Neuronal stem cell (in vitro differentiated cells): ENCODE measurements around the gene GSTM1.
"Not testable (repeated sequence)": the region's sequence is repeated elsewhere in the genome, so short reads cannot be mapped to it uniquely, and the experiment has no call there.

ENCODE experiments used
- DNase-seq: peaks from one replicate; pipeline ENCODE4 v3.0.0-alpha.2; 2013; ENCODE audit warnings: low spot score
- H2AFZ ChIP-seq: one replicate; pipeline ENCODE4 v1.6.1; 2013; ENCODE audit warnings: mild to moderate bottlenecking, low read length, inconsistent platforms
- H2AK5ac ChIP-seq: 2 replicates; pipeline ENCODE4 v1.6.1; 2013; ENCODE audit warnings: low read depth, mild to moderate bottlenecking, inconsistent platforms, low read length, moderate library complexity, mixed read lengths
- H2BK120ac ChIP-seq: 2 replicates; pipeline ENCODE4 v1.6.1; 2013; ENCODE audit warnings: low read depth, mild to moderate bottlenecking, inconsistent platforms, low read length, moderate library complexity, mixed read lengths
- H2BK12ac ChIP-seq: one replicate; pipeline ENCODE4 v1.6.1; 2013; ENCODE audit warnings: low read length, inconsistent platforms
- H2BK15ac ChIP-seq: 2 replicates; pipeline ENCODE4 v1.6.1; 2013; ENCODE audit warnings: mild to moderate bottlenecking, low read length, inconsistent platforms, mixed read lengths
- H2BK5ac ChIP-seq: one replicate; pipeline ENCODE4 v1.6.1; 2013; ENCODE audit warnings: inconsistent platforms, mild to moderate bottlenecking, low read length, moderate library complexity
- H3K14ac ChIP-seq: one replicate; pipeline ENCODE4 v1.6.1; 2013; ENCODE audit warnings: low read length, inconsistent platforms
- H3K18ac ChIP-seq: 2 replicates; pipeline ENCODE4 v1.6.1; 2013; ENCODE audit warnings: low read length, inconsistent platforms
- H3K23ac ChIP-seq: 2 replicates; pipeline ENCODE4 v1.6.1; 2013; ENCODE audit warnings: low read depth, mild to moderate bottlenecking, mixed read lengths, low read length, inconsistent platforms; ENCODE audit not compliant: poor library complexity
- H3K27ac ChIP-seq: replicated peaks from 3 replicates; pipeline ENCODE4 v1.5.1; 2013; ENCODE audit warnings: low read length, inconsistent platforms
- H3K27me3 ChIP-seq, 3 experiments: 2 replicates each; pipeline ENCODE4 v1.6.1; 2013; ENCODE audit warnings: low read length in 3 of 3, mild to moderate bottlenecking in 2 of 3, inconsistent platforms in 1 of 3, low read depth in 1 of 3, mixed read lengths in 1 of 3, moderate library complexity in 1 of 3; ENCODE audit not compliant: control insufficient read depth in 3 of 3, insufficient read depth in 3 of 3
- H3K36me3 ChIP-seq, 2 donors: replicated peaks in 1 of 2; 2 replicates each; pipeline ENCODE4 v1.6.1; 2013; ENCODE audit warnings: low read length in 2 of 2; ENCODE audit not compliant: control insufficient read depth in 2 of 2, insufficient read depth in 2 of 2
- H3K4ac ChIP-seq: 2 replicates; pipeline ENCODE4 v1.6.1; 2013; ENCODE audit warnings: inconsistent platforms, mild to moderate bottlenecking, low read length, moderate library complexity
- H3K4me1 ChIP-seq, 2 donors: 1 replicate in 1 of 2; 2 replicates in 1 of 2; pipeline ENCODE4 v1.6.1; 2013; ENCODE audit warnings: low read length in 2 of 2, low read depth in 1 of 2; ENCODE audit not compliant: control insufficient read depth in 2 of 2, insufficient read depth in 1 of 2
- H3K4me2 ChIP-seq: one replicate; pipeline ENCODE4 v1.6.1; 2013; ENCODE audit warnings: mild to moderate bottlenecking, low read length, inconsistent platforms; ENCODE audit not compliant: insufficient read depth, poor library complexity, severe bottlenecking
- H3K4me3 ChIP-seq, 2 donors: 2 replicates each; pipeline ENCODE4 v1.5.1; 2013; ENCODE audit warnings: low read length in 2 of 2, mild to moderate bottlenecking in 2 of 2, inconsistent platforms in 1 of 2, moderate library complexity in 1 of 2
- H3K79me1 ChIP-seq: one replicate; pipeline ENCODE4 v1.6.1; 2013; ENCODE audit warnings: low read depth, mild to moderate bottlenecking, inconsistent platforms, low read length, moderate library complexity
- H3K9ac ChIP-seq: one replicate; pipeline ENCODE4 v1.6.1; 2013; ENCODE audit warnings: mild to moderate bottlenecking, low read depth, low read length, inconsistent platforms; ENCODE audit not compliant: poor library complexity
- H3K9me3 ChIP-seq, 2 donors: replicated peaks in 1 of 2; 2 replicates each; pipeline versions ENCODE3 to v1.6.1; 2013; ENCODE audit warnings: low read length in 2 of 2, mild to moderate bottlenecking in 2 of 2, inconsistent platforms in 1 of 2, low read depth in 1 of 2, mixed read lengths in 1 of 2, moderate library complexity in 1 of 2; ENCODE audit not compliant: control insufficient read depth in 2 of 2, insufficient read depth in 1 of 2
- H4K8ac ChIP-seq: one replicate; pipeline ENCODE4 v1.6.1; 2013; ENCODE audit warnings: low read depth, mild to moderate bottlenecking, inconsistent platforms, low read length, moderate library complexity
- H4K91ac ChIP-seq: one replicate; pipeline ENCODE4 v1.6.1; 2013; ENCODE audit warnings: low read length, low read depth, mild to moderate bottlenecking, inconsistent platforms; ENCODE audit not compliant: poor library complexity
- WGBS, 2 donors: extraction: QIAGEN DNeasy Blood & Tissue Kit; methylation state at CpG; one replicate each; pipeline ENCODE4 v1.1.7; 2013; ENCODE audit warnings: missing lambda C conversion rate in 2 of 2, mixed read lengths in 1 of 2; ENCODE audit not compliant: insufficient read length in 2 of 2, insufficient replicate concordance in 1 of 2; ENCODE audit errors: extremely low coverage in 2 of 2; 5-methylcytosine and 5-hydroxymethylcytosine counted together

The GSTM1 gene

DNA sequence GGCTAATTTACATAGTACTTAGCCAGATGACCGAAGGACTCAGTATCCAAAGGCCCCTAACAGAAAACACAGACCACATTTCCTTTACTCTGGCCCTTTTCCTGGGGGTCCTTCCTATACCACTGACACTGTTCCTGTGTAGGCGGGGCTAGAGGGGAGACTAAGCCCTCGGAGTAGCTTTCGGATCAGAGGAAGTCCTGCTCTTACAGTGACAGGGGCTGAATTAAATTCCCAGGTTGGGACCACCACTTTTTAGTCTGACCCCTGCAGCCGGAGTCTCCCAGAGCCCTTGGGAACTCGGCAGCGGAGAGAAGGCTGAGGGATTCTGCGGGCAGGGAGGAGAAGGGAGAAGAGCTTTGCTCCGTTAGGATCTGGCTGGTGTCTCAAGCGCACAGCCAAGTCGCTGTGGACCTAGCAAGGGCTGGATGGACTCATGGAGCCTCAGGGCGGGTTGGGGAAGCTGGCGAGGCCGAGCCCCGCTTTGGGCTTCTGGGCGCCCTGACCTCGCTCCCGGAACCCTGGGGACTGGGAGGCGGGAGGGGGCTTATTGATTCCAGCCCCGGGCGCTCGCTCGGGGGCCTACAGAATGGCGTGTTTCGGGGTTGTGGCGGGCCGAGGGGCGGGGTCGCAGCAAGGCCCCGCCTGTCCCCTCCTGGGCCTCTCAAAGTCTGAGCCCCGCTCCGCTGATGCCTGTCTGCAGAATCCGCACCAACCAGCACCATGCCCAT lies 24.1 kb downstream of the GSTM1 start, which contains the start of gene GSTM5:
TSS of gene GSTM5 (plus strand) at position 659 of the 728 bp plus-strand sequence. CDS start at position 721, 62 bp downstream.
- not testable (repeated sequence) for H2AFZ ChIP-seq, H2BK120ac ChIP-seq, H3K9ac ChIP-seq, H3K9me3 ChIP-seq, H4K8ac ChIP-seq, H2BK12ac ChIP-seq, H2AK5ac ChIP-seq, H3K4ac ChIP-seq, H3K36me3 ChIP-seq, H2BK5ac ChIP-seq, H3K4me1 ChIP-seq, H3K4me3 ChIP-seq, H4K91ac ChIP-seq, H3K79me1 ChIP-seq, H2BK15ac ChIP-seq, H3K27ac ChIP-seq, H3K14ac ChIP-seq, DNase-seq, H3K18ac ChIP-seq
- no CpG with 5 or more reads among the region's 33 CpGs for WGBS, 2 donors
- H3K4me2 ChIP-seq: peak within 1 kb of the TSS; percentile 12
- peak within 1 kb of the TSS; percentile 55 for H3K23ac ChIP-seq
- H3K27me3 ChIP-seq: peaks cover 0 to 12% (median 0%) of the 10 kb centered on the region in 3 experiments

DNA sequence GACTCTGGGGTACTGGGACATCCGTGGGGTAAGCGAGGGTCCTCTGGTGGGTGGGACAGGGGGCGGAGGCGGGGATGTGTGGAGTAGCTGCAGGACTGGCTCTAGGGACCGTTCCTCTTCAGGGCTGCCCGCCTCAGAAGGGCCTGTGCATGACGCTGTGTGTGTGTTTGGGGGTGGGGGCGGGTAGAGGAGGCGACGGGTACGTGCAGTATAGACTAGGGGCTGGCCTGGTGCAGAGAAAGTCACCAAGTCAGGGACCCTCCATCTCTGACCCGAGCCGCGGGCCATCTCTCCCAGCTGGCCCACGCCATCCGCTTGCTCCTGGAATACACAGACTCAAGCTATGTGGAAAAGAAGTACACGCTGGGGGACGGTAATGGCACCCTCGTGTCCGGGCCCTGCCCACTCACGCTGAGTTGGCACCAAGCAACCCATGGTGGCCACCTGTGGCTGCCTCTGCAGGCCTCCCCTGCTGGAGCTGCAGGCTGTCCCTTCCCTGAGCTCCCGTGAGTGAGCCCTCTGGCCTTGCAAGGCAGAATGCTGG lies 24.8 kb downstream of the GSTM1 start:
- Histone ChIP-seq H3K14ac (no peak overlapping the region), H4K91ac (no peak overlapping the region), H2BK120ac (no peak overlapping the region), H3K9me3 (no peaks in the 10 kb centered on the region), H3K23ac (peak overlapping the region; percentile 55), H3K4me2 (no peak overlapping the region), H2BK5ac (no peak overlapping the region), H3K36me3 (no peaks in the 10 kb centered on the region), H3K4me1 (no peaks in the 10 kb centered on the region), H2BK15ac (no peak overlapping the region), H3K9ac (no peak overlapping the region), H3K79me1 (no peaks in the 10 kb centered on the region), H3K18ac (no peak overlapping the region), H3K27me3 (peaks cover 0 to 14% (median 0%) of the 10 kb centered on the region in 3 experiments), H3K4me3 (no peak overlapping the region), H3K27ac (no peak overlapping the region), H3K4ac (no peak overlapping the region), H2AK5ac (no peak overlapping the region), H4K8ac (no peak overlapping the region), H2BK12ac (no peak overlapping the region), H2AFZ (no peak overlapping the region)
- no CpG with 5 or more reads among the region's 22 CpGs for WGBS, 2 donors
- no peak for DNase-seq

- no CpG with 5 or more reads among the region's 5 CpGs for WGBS, 2 donors
- H4K8ac ChIP-seq: no peak overlapping the region
- no peak overlapping the region for H3K9ac ChIP-seq
- H3K4me2 ChIP-seq: no peak overlapping the region
- H2BK15ac ChIP-seq: no peak overlapping the region
- no peaks in the 10 kb centered on the region for H3K9me3 ChIP-seq
- no peak overlapping the region for H3K14ac ChIP-seq
- H3K27ac ChIP-seq: no peak overlapping the region
- peaks cover 0 to 14% (median 0%) of the 10 kb centered on the region in 3 experiments for H3K27me3 ChIP-seq
- H3K36me3 ChIP-seq: no peaks in the 10 kb centered on the region
- H2BK5ac ChIP-seq: no peak overlapping the region
- DNase-seq: no peak
- H2BK120ac ChIP-seq: no peak overlapping the region
- no peak overlapping the region for H2AK5ac ChIP-seq
- H2AFZ ChIP-seq: no peak overlapping the region
- no peak overlapping the region for H3K4me3 ChIP-seq
- H3K4ac ChIP-seq: no peak overlapping the region
- no peaks in the 10 kb centered on the region for H3K79me1 ChIP-seq
- H3K4me1 ChIP-seq: no peaks in the 10 kb centered on the region
- H4K91ac ChIP-seq: no peak overlapping the region
- no peak overlapping the region for H3K23ac ChIP-seq
- no peak overlapping the region for H3K18ac ChIP-seq
- no peak overlapping the region for H2BK12ac ChIP-seq
Measured at GRCh38 chr1:109713636-109714035, 26.0 kb downstream of the GSTM1 start.

- no peak overlapping the region for H3K4ac ChIP-seq
- no peaks in the 10 kb centered on the region for H3K9me3 ChIP-seq
- H3K23ac ChIP-seq: no peak overlapping the region
- H3K4me2 ChIP-seq: no peak overlapping the region
- no peak for DNase-seq
- no peak overlapping the region for H3K9ac ChIP-seq
- H2BK120ac ChIP-seq: no peak overlapping the region
- H4K8ac ChIP-seq: no peak overlapping the region
- no peak overlapping the region for H4K91ac ChIP-seq
- no CpG with 5 or more reads among the region's 12 CpGs for WGBS, 2 donors
- H2BK5ac ChIP-seq: no peak overlapping the region
- peaks cover 0 to 14% (median 0%) of the 10 kb centered on the region in 3 experiments for H3K27me3 ChIP-seq
- no peak overlapping the region for H3K14ac ChIP-seq
- no peak overlapping the region for H3K27ac ChIP-seq
- no peak overlapping the region for H3K4me3 ChIP-seq
- H2AK5ac ChIP-seq: no peak overlapping the region
- H2AFZ ChIP-seq: no peak overlapping the region
- no peaks in the 10 kb centered on the region for H3K4me1 ChIP-seq
- no peaks in the 10 kb centered on the region for H3K79me1 ChIP-seq
- no peaks in the 10 kb centered on the region for H3K36me3 ChIP-seq
- no peak overlapping the region for H2BK12ac ChIP-seq
- H3K18ac ChIP-seq: no peak overlapping the region
- H2BK15ac ChIP-seq: no peak overlapping the region
Measured at GRCh38 chr1:109714661-109715372, 27.2 kb downstream of the GSTM1 start.
